Measurements from ENCODE around the gene SLC29A1.
A peak's percentile ranks its signal among the peaks of the same experiment; 100 is the strongest.
"Not testable (repeated sequence)": the region's sequence is repeated elsewhere in the genome, so short reads cannot be mapped to it uniquely, and the experiment has no call there.

SLC29A1 gene

GRCh38 chr6:44194326-44194725 lies 29.1 kb upstream of the SLC29A1 start:
- DNase-seq (ENCODE audit: low spot score): no peak

GRCh38 chr6:44196351-44196750 lies 27.0 kb upstream of the SLC29A1 start:
- DNase-seq (ENCODE audit: low spot score): not testable (repeated sequence)

GRCh38 chr6:44198684-44199083 lies 24.7 kb upstream of the SLC29A1 start:
- no peak for DNase-seq (ENCODE audit: low spot score)

- DNase-seq (ENCODE audit: low spot score): no peak
These were observed 23.5 kb upstream of the SLC29A1 start for GRCh38 chr6:44199883-44200282.

- DNase-seq (ENCODE audit: low spot score): no peak
These were observed 22.2 kb upstream of the SLC29A1 start for GRCh38 chr6:44201200-44201599.

GRCh38 chr6:44201638-44202303 lies 21.6 kb upstream of the SLC29A1 start:
- no peak for DNase-seq (ENCODE audit: low spot score)

- DNase-seq (ENCODE audit: low spot score): no peak
These were observed 20.9 kb upstream of the SLC29A1 start for GRCh38 chr6:44202332-44202971.

GRCh38 chr6:44202972-44203750 lies 20.2 kb upstream of the SLC29A1 start:
- DNase-seq (ENCODE audit: low spot score): no peak

GRCh38 chr6:44203955-44204354 lies 19.4 kb upstream of the SLC29A1 start:
- no peak for DNase-seq (ENCODE audit: low spot score)

- DNase-seq (ENCODE audit: low spot score): no peak
These were observed 15.4 kb upstream of the SLC29A1 start for GRCh38 chr6:44207966-44208365.

GRCh38 chr6:44211284-44211683 lies 12.1 kb upstream of the SLC29A1 start:
- no peak for DNase-seq (ENCODE audit: low spot score)

- DNase-seq (ENCODE audit: low spot score): no peak
These were observed 9.1 kb upstream of the SLC29A1 start for GRCh38 chr6:44214307-44214706.

- no peak for DNase-seq (ENCODE audit: low spot score)
These were observed 6.6 kb upstream of the SLC29A1 start, which contains the start of gene MYMX for GRCh38 chr6:44216677-44217331. Gene MYMX, plus strand, starts transcription at chr6:44216926. Its CDS starts 546 bp downstream, at chr6:44217472.

- DNase-seq (ENCODE audit: low spot score): peak; percentile 58
These were observed 5.9 kb upstream of the SLC29A1 start for GRCh38 chr6:44217332-44218143.

GRCh38 chr6:44219053-44219814 lies 4.2 kb upstream of the SLC29A1 start:
- DNase-seq (ENCODE audit: low spot score): peak; percentile 77

GRCh38 chr6:44219815-44220784 lies 3.3 kb upstream of the SLC29A1 start:
- DNase-seq (ENCODE audit: low spot score): no peak

- DNase-seq (ENCODE audit: low spot score): no peak
These were observed 2.5 kb upstream of the SLC29A1 start for GRCh38 chr6:44220913-44221290.

- peak; percentile 79 for DNase-seq (ENCODE audit: low spot score)
These were observed 2.0 kb upstream of the SLC29A1 start for GRCh38 chr6:44221291-44221960.

GRCh38 chr6:44221961-44222335 lies 1.4 kb upstream of the SLC29A1 start:
- no peak for DNase-seq (ENCODE audit: low spot score)
